Activated CD4-positive, alpha-beta T cell treated with anti-CD3 and anti-CD28 coated beads, Interleukin-2, amount 50 U/mL, for 48 hours (primary cell): ENCODE data around the gene PRDM16.

Source experiments
- DNase-seq, 2 experiments: peaks; one replicate each; pipeline ENCODE4 v3.0.0-alpha.2; 2020

PRDM16 gene

GRCh38 chr1:3469104-3469848, 400.3 kb downstream of the PRDM16 start:
- DNase-seq: no peak

- no peak for DNase-seq
Measured at GRCh38 chr1:3469849-3470649, 401.0 kb downstream of the PRDM16 start.

DNA sequence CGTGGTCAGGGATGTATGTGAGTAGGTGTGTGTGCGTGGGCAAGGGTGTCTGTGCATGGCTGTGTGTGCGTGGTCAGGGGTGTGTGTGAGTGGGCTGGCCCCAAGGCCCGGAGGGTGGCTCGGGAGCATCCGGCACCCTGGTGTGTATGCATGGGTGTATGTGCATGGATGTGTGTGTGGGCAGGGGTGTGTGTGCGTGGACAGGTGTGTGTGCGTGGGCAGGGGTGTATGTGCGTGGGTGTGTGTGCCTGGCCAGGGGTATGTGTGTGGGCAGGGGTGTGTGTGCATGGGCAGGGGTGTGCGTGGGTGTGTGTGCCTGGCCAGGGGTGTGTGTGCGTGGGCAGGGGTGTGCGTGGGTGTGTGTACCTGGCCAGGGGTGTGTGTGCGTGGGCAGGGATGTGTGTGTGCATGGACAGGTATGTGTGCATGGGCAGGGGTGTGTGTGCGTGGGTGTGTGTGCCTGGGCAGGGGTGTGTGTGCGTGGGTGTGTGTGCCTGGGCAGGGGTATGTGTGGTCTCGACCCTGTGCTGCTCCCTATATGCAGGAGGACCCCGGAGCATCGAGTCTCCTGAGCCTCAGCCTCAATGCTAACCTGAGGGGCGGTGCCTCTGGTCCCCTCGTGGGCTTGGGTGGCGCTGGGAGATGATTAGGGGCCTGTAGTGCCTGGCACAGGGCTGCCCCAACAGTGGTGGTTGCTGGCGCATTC, 401.8 kb downstream of the PRDM16 start:
- DNase-seq: no peak

- DNase-seq: no peak
Measured at GRCh38 chr1:3471356-3472087, 402.5 kb downstream of the PRDM16 start.

DNA sequence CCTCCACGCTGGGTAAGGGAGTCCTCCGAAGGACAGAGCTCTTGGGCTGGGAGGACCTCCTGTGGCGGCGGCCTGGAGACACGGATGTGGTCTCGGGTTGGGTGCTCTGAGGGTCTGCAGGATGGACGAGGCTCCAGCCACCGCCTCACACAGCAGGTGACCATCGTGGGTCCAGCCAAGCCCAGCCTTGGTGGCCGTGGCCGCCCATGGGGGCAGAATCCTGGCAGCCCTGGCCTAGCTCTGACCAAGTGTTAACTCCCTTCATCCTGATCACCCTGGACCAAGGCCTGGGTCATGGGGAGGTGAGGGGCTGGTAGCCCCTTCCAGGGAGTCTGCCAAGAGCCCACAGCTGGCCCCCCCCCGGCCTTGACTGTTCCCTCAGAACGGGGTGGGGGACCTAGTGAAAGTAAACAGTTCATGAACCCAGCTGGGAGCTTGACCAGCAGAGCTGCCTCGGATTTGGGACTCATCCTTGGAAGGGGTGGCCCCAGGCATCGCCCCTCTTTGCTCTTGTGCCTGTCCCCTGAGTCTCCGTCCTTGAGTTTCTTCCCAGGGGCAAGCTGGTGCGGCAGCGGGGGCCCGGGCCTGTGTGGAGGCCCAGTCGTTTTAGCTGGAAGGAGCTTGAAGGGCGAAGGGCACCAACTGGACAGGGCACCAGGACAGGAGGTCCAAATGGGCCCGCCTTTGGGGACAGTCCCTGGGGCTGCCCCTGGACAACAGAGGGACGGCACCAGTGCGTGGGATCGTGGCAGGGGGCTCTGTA, 403.3 kb downstream of the PRDM16 start:
- no peak for DNase-seq

DNA sequence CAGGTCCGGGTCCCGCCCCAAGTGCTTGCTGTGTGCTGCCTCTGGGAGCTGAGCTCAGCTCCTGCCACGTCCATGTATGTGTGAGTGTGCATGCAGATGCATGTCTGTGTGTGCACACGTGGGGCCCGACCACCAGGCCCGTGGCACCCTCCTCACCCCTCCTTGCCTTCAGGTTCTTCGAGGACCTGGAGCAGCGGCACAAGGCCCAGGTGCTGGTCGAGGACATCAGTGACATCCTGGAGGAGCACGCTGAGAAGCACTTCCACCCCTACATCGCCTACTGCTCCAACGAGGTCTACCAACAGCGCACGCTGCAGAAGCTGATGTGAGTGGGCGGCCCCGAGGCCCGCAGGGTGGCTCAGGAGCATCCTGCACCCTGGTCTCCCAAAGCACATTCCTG, 403.9 kb downstream of the PRDM16 start:
- DNase-seq: no peak

- DNase-seq: no peak
Measured at GRCh38 chr1:3473381-3473844, 404.4 kb downstream of the PRDM16 start.

- DNase-seq: no peak
Measured at GRCh38 chr1:3474016-3474415, 405.0 kb downstream of the PRDM16 start.

DNA sequence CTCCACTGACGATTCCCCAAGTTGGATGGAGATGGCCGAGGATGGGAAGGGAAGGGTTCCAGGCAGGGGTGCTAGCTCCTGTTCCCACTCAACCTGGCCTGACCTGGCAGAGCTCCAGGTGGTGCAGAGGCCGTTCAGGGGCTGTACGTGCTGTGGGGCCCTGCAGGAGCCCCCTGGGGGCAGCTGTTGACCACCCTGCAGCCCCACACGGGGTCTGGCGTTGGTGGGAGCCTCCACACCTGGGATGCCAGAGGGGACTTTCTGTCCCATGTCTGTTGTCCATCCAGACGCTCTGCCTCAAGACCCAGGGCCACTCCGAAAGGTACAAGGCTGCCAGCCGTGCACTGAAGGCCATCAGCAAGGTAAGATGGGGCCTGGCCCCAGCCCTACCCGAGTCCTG, 405.4 kb downstream of the PRDM16 start:
- no peak for DNase-seq

- DNase-seq: no peak
Measured at GRCh38 chr1:3475839-3476573, 407.0 kb downstream of the PRDM16 start.

DNA sequence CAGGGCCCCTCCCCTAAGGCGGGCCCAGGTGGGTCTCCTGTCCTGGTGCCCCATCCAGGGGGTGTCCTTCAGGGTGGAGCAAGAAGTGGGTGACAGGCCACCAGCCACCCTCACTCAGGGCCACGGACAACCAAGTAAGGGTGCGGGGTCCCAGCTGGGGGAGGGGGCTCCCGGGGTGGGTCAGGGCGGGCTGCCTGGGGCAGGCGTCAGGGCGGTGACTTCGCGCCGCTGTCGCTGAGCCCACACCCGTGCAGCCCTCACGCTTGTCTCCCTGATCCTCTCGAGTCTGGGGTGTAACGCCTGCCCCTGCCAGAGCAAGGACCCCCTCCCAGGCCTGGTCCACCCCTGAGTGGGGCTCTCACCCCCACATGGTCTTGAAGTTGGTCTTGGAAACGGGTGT, 407.7 kb downstream of the PRDM16 start:
- no peak for DNase-seq

DNA sequence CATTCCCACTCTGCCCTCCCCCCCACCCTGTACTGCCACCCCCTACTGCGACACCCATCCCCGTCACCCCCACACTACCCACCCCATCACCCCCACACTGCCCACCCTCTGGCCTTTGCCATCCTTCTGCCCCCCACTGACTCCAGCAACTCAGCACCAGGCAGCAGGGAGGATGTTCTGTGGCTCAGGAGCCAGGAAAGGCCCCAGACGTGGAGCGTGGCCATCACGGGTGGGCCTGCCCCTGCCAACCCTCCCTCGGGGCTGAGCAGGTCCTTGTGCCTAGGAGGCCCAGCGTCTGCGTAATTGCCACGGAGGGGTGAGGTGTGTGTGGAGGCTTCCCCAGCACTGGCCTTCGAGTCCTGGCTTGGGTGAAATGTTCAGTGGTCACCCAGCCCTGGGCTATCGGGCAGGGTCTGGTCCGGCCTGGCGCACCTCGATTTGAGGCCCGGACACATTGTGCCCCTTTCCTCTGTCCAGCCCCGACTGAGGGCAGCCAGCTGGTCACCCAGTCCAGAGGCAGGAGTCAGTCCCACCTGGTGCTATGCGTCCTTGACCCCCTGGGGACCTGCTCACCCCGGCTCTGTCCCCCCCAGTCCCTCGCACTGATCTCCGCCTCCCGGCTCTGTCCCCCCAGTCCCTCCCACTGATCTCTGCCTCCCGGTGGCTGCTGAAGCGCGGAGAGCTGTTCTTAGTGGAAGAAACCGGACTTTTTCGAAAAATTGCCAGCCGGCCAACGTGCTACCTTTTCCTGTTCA, 408.4 kb downstream of the PRDM16 start:
- no peak for DNase-seq

GRCh38 chr1:3478187-3478586, 409.2 kb downstream of the PRDM16 start:
- DNase-seq: no peak

GRCh38 chr1:3479511-3480368, 410.7 kb downstream of the PRDM16 start:
- no peak for DNase-seq

DNA sequence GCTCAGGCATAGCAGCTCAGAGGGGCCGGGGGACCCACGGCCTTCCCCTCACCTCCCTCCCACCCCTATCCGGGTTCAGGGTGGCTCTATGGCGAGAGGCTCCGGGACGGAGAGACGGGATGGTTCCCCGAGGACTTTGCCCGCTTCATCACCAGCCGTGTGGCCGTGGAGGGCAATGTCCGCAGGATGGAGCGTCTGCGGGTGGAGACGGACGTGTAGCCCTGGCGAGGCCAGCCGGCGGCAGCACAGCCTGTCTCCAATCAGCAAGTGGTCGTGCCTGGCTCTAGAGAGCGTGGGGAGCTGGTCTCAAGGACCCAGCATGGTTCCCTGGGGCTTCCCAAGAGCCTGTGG, 411.3 kb downstream of the PRDM16 start:
- no peak for DNase-seq

DNA sequence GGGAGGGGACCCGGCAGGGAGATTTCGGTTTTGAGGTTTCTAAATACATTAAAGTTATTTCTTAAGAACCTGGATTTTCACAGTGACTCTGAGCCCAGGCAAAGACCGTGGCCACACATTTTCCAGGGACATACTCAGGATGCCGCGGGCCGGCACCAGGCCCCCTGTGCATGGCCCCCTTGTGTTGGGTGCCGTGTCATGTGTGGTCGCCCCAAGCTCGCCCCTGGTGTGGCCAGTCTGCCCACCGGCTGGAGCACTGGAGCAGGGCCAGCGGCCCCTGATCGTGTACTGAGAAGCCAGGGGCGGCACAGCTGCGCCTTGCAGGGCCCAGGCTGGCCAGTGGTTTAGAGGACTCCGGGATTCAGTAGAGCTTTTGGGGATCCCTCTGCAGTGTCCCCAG, 412.0 kb downstream of the PRDM16 start:
- DNase-seq: no peak

GRCh38 chr1:3481836-3482375, 412.9 kb downstream of the PRDM16 start:
- no peak for DNase-seq

DNA sequence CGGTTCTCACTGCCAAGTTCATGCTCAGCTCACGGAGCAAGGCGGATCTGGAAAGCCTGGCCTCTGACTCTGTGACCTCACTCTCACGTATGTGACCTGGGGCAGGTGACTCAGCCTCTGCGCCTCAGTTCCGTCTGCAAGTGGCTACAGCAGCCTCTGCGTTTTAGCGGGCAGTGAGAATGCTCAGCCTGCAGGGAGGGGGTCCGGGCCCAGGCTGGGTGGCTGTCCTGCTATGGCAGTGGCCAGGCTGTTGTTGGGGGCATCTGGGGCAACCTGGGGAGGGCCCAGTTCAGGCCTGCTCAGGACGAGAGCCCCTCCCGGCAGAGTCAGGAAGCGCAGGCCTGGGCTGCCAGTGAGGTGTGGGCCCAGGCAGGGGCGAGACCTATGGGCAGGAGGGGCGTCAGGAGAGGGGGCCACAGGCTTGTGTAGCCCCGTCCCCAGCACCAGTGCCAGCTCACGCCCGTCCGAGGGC, 413.4 kb downstream of the PRDM16 start:
- DNase-seq: peak in 1 of 2 experiments; percentile 13

DNA sequence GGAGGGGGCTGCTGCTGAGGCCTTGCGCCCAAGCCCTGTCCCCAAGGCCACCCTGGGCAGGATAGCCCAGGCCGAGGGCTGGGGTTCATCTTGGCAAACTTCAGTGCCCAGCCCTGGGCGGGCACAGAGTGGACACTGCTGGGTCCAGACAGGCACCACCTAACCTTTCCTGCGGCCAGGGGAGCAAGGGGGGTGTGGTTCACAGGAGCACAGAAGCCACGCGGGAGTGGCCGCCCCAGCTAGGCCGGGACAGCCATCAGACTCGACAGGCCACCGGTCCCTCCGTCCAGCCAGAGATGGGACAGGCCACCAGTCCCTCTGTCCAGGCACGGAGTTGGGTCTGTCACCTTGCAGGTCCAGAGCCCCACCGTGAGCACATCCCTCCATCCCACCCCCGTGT, 414.4 kb downstream of the PRDM16 start:
- DNase-seq: no peak
